H1 (cell line): ENCODE results near the gene PMEPA1. TPM values are rescaled to one million over a fixed set of nuclear protein-coding genes. Genes with fewer than 3 reads are reported as not detected.

Experiments
- CTCF ChIA-PET: fragments of 300-600 bp; sonication (Branson Sonifier 250); formaldehyde crosslinking; loops from one replicate; lab custom pipeline; 2021; ENCODE audit not compliant: partially characterized antibody; lab: Charles Lee
- POLR2A ChIA-PET: fragments of 300-600 bp; sonication (Branson Sonifier 250); formaldehyde crosslinking; loops from one replicate; lab custom pipeline; 2021; ENCODE audit warnings: inconsistent platforms; ENCODE audit not compliant: partially characterized antibody; lab: Charles Lee
- DNase-seq, 2 experiments: peaks; one replicate each; pipeline versions ENCODE4 v3.0.0 to v3.0.0-alpha.2; 2010 to 2022; ENCODE audit warnings: low spot score in 2 of 2, low read depth in 1 of 2, mixed read lengths in 1 of 2
- FAIRE-seq: peaks from 2 replicates; lab custom pipeline; 2011; peaks lifted over from hg19 to GRCh38; lab: Jason Lieb, UNC
- H2AFZ ChIP-seq: 2 replicates; pipeline ENCODE4 v1.8.1; 2012; ENCODE audit warnings: low read length, inconsistent platforms
- H2AK5ac ChIP-seq: 2 replicates; pipeline ENCODE4 v1.6.1; 2013; ENCODE audit warnings: low read depth, low read length
- H2BK120ac ChIP-seq: replicated peaks from 2 replicates; pipeline ENCODE3; 2013; ENCODE audit warnings: low read depth, low read length, inconsistent platforms
- H2BK12ac ChIP-seq: 2 replicates; pipeline ENCODE4 v1.6.1; 2013; ENCODE audit warnings: low read depth, low read length
- H2BK15ac ChIP-seq: 2 replicates; pipeline ENCODE4 v1.6.1; 2013; ENCODE audit warnings: low read length
- H2BK20ac ChIP-seq: 2 replicates; pipeline ENCODE4 v1.6.1; 2013; ENCODE audit warnings: low read length
- H2BK5ac ChIP-seq: 2 replicates; pipeline ENCODE4 v1.6.1; 2013; ENCODE audit warnings: low read depth, low read length
- H3K14ac ChIP-seq: 2 replicates; pipeline ENCODE4 v1.6.1; 2013; ENCODE audit warnings: inconsistent platforms; ENCODE audit not compliant: insufficient read length
- H3K18ac ChIP-seq: 2 replicates; pipeline ENCODE4 v1.6.1; 2013; ENCODE audit warnings: low read length; ENCODE audit errors: extremely low read depth
- H3K23ac ChIP-seq: 2 replicates; pipeline ENCODE4 v1.6.1; 2013; ENCODE audit warnings: inconsistent platforms; ENCODE audit not compliant: insufficient read length
- H3K23me2 ChIP-seq: 2 replicates; pipeline ENCODE4 v1.6.1; 2013; ENCODE audit warnings: low read depth, low read length
- H3K27ac ChIP-seq: 2 replicates; pipeline ENCODE4 v1.6.1; 2011; ENCODE audit warnings: low read depth, low read length, inconsistent platforms
- H3K27me3 ChIP-seq, 4 experiments: replicated peaks in 1 of 4; 1 replicate in 1 of 4; 2 replicates in 3 of 4; pipeline versions ENCODE4 v1.6.1 to v1.8.1; 2011 to 2013; ENCODE audit warnings: low read length in 3 of 4, mild to moderate bottlenecking in 3 of 4, inconsistent platforms in 2 of 4, mixed read lengths in 2 of 4, moderate library complexity in 1 of 4; ENCODE audit not compliant: control insufficient read depth in 3 of 4, insufficient read depth in 3 of 4; ENCODE audit errors: extremely low read depth in 1 of 4
- H3K36me3 ChIP-seq, 4 experiments: 2 replicates each; pipeline versions ENCODE4 v1.6.1 to v1.8.1; 2011 to 2013; ENCODE audit warnings: mild to moderate bottlenecking in 4 of 4, low read length in 3 of 4, moderate library complexity in 2 of 4, control low read depth in 1 of 4, inconsistent platforms in 1 of 4; ENCODE audit not compliant: insufficient read depth in 4 of 4, control insufficient read depth in 2 of 4
- H3K4ac ChIP-seq: replicated peaks from 2 replicates; pipeline ENCODE3; 2013; ENCODE audit warnings: low read length, low read depth, mixed read lengths, inconsistent platforms; ENCODE audit not compliant: insufficient read length
- H3K4me1 ChIP-seq, 4 experiments: replicated peaks in 1 of 4; 1 replicate in 1 of 4; 2 replicates in 3 of 4; pipeline versions ENCODE4 v1.6.1 to v1.8.1; 2011 to 2013; ENCODE audit warnings: low read length in 3 of 4, inconsistent platforms in 2 of 4, mixed read lengths in 1 of 4; ENCODE audit not compliant: insufficient read depth in 4 of 4, control insufficient read depth in 3 of 4
- H3K4me2 ChIP-seq, 2 experiments: 2 replicates each; pipeline versions ENCODE4 v1.6.1 to v1.8.1; 2011 to 2013; ENCODE audit warnings: low read depth in 2 of 2, low read length in 2 of 2, control low read depth in 1 of 2, inconsistent platforms in 1 of 2, mild to moderate bottlenecking in 1 of 2; ENCODE audit not compliant: insufficient read depth in 1 of 2
- H3K4me3 ChIP-seq, 4 experiments: fragments of 200-600, 300-600 bp in 1 of 4; sonication (generic), shearing (Covaris generic), sonication (Bioruptor Twin) in 1 of 4; 2 replicates each; pipeline versions ENCODE4 v1.5.1 to v1.8.1; 2011 to 2016; ENCODE audit warnings: low read length in 4 of 4, low read depth in 3 of 4, control low read depth in 2 of 4, inconsistent platforms in 2 of 4, mild to moderate bottlenecking in 2 of 4, mixed read lengths in 1 of 4, moderate library complexity in 1 of 4; ENCODE audit not compliant: insufficient read depth in 2 of 4; ENCODE audit errors: extremely low read depth in 1 of 4
- H3K56ac ChIP-seq: replicated peaks from 2 replicates; pipeline ENCODE3; 2013; ENCODE audit warnings: low read depth, mild to moderate bottlenecking, mixed read lengths, low read length, inconsistent platforms; ENCODE audit not compliant: insufficient read length
- H3K79me1 ChIP-seq: 2 replicates; pipeline ENCODE4 v1.6.1; 2013; ENCODE audit warnings: low read depth, low read length, control low read depth
- H3K79me2 ChIP-seq, 2 experiments: 2 replicates each; pipeline versions ENCODE4 v1.6.1 to v1.8.1; 2012 to 2013; ENCODE audit warnings: low read length in 2 of 2, mild to moderate bottlenecking in 2 of 2, inconsistent platforms in 1 of 2; ENCODE audit not compliant: insufficient read depth in 2 of 2, control insufficient read depth in 1 of 2
- H3K9ac ChIP-seq, 4 experiments: replicated peaks in 1 of 4; 1 replicate in 1 of 4; 2 replicates in 3 of 4; pipeline versions ENCODE4 v1.6.1 to v1.8.1; 2011 to 2013; ENCODE audit warnings: low read depth in 3 of 4, low read length in 3 of 4, control low read depth in 2 of 4, mild to moderate bottlenecking in 2 of 4, moderate library complexity in 2 of 4, inconsistent platforms in 1 of 4; ENCODE audit errors: extremely low read depth in 1 of 4
- H3K9me3 ChIP-seq, 2 experiments: 2 replicates each; pipeline versions ENCODE4 v1.6.1 to v1.8.1; 2012 to 2013; ENCODE audit warnings: mild to moderate bottlenecking in 2 of 2, moderate library complexity in 2 of 2, control low read depth in 1 of 2, inconsistent platforms in 1 of 2, low read depth in 1 of 2, low read length in 1 of 2, mixed read lengths in 1 of 2; ENCODE audit not compliant: insufficient read depth in 2 of 2
- H4K20me1 ChIP-seq, 2 experiments: replicated peaks in 1 of 2; 2 replicates each; pipeline versions ENCODE3 to v1.8.1; 2011 to 2013; ENCODE audit warnings: inconsistent platforms in 2 of 2, low read length in 2 of 2, mild to moderate bottlenecking in 1 of 2; ENCODE audit not compliant: insufficient read depth in 2 of 2, control insufficient read depth in 1 of 2
- H4K5ac ChIP-seq: 2 replicates; pipeline ENCODE4 v1.6.1; 2013; ENCODE audit warnings: low read length, low read depth, mixed read lengths, inconsistent platforms; ENCODE audit not compliant: insufficient read length
- H4K8ac ChIP-seq: 2 replicates; pipeline ENCODE4 v1.8.0; 2013; ENCODE audit warnings: mild to moderate bottlenecking, moderate library complexity, low read length, inconsistent platforms; ENCODE audit not compliant: insufficient read depth; ENCODE audit errors: extremely low read depth
- H4K91ac ChIP-seq: replicated peaks from 2 replicates; pipeline ENCODE3; 2013; ENCODE audit warnings: low read length, mixed read lengths, inconsistent platforms; ENCODE audit not compliant: insufficient read length
- CREB1 ChIP-seq: IDR thresholded peaks from 2 replicates; pipeline ENCODE4 v1.6.1; 2012; ENCODE audit warnings: inconsistent platforms
- JUN ChIP-seq: IDR thresholded peaks from 2 replicates; pipeline ENCODE4 v1.6.1; 2011; ENCODE audit warnings: low read depth, mild to moderate bottlenecking, improper control_type of control experiment, low read length
- SIRT6 ChIP-seq: IDR thresholded peaks from one replicate; pipeline ENCODE4 v1.7.1; 2012; ENCODE audit warnings: low read length, inconsistent platforms
- YY1 ChIP-seq: IDR thresholded peaks from 2 replicates; pipeline ENCODE4 v1.6.1; 2011; ENCODE audit warnings: low read depth, mild to moderate bottlenecking, low read length
- WGBS, 2 experiments: shearing (Covaris generic) in 1 of 2; methylation state at CpG; one replicate each; pipeline versions ENCODE4 v1.1.6 to v1.1.7; 2013 to 2015; ENCODE audit warnings: low lambda C conversion rate in 2 of 2, mixed read lengths in 2 of 2, inconsistent platforms in 1 of 2, low coverage in 1 of 2, missing lambda C conversion rate in 1 of 2; ENCODE audit not compliant: insufficient replicate concordance in 2 of 2, insufficient coverage in 1 of 2, insufficient read length in 1 of 2; ENCODE audit errors: extremely low coverage in 1 of 2, missing lambda C conversion rate in 1 of 2; 5-methylcytosine and 5-hydroxymethylcytosine counted together
- polyA plus RNA-seq, 7 experiments: library from polyadenylated mRNA; depleted of rRNA in 3 of 7; stranded (reverse) in 5 of 7; unstranded in 2 of 7; fragments of >200 nt in 5 of 7; fragments of 200-250 nt in 2 of 7; gene quantifications; 1 replicate in 5 of 7; 2 replicates in 1 of 7; 4 replicates in 1 of 7; pipeline versions ENCODE4 v1.2.1 to v1.2.3, GENCODE V29; 2011 to 2013; ENCODE audit warnings: missing spikeins in 2 of 7, mixed read lengths in 2 of 7
- total RNA-seq: library from RNA; stranded (reverse); fragmentation: NEBNext Ultra II Directional; extraction: Animal tissue kit (Norgen Biotek cat#: 25700); gene quantifications from 2 replicates; pipeline ENCODE4 v1.2.1, GENCODE V29; 2021

Gene PMEPA1
- total and polyA plus RNA-seq, 2 of the 8 experiments (the other 6 are each of a cell fraction or from before 2014, with no cell fraction given), result 12.7 to 20.5 TPM

- peaks cover 31% of the 10 kb centered on the region for H3K79me1 ChIP-seq
- no peak overlapping the region for H3K14ac ChIP-seq
- H4K8ac ChIP-seq, result no peak overlapping the region
- H2BK20ac ChIP-seq, result no peak overlapping the region
- no peak overlapping the region for H2AFZ ChIP-seq
- peaks cover 13 to 91% of the 10 kb centered on the region in 2 experiments for H3K79me2 ChIP-seq
- no peak overlapping the region for H3K4me3 ChIP-seq
- peaks cover 0 to 20% (median 9%) of the 10 kb centered on the region in 4 experiments; a peak in 5 of 7 replicates for H3K4me1 ChIP-seq
- 93% methylated on average over 4 of the region's 4 CpGs; no CpG with 5 or more reads in 1 of the 2 experiments for WGBS, 2 experiments
- DNase-seq (no peak), FAIRE-seq (no peak)
- H2BK5ac ChIP-seq, result no peak overlapping the region
- H3K23me2 ChIP-seq, result no peaks in the 10 kb centered on the region
- no peaks in the 10 kb centered on the region for H3K9me3 ChIP-seq
- no peak overlapping the region for H4K5ac ChIP-seq
- ChIA-PET POLR2A (interaction anchor here (1.3 to 9.4 kb wide), 2 partner anchors 13 to 15 kb away, joined by 3 to 59 read pairs; partner anchors contain the start of gene PMEPA1), CTCF (interaction anchor here (0.8 to 4.4 kb wide), 8 partner anchors 11 to 393 kb away, joined by 3 to 20 read pairs (median 4); no protein-coding TSS in a partner anchor)
- peaks cover 22 to 45% of the 10 kb centered on the region in 2 experiments for H4K20me1 ChIP-seq
- H2AK5ac ChIP-seq, result no peak overlapping the region; the same call in 1 of the 2 replicates
- H2BK15ac ChIP-seq, result no peak overlapping the region
- H2BK12ac ChIP-seq, result no peak overlapping the region
- H3K23ac ChIP-seq, result no peak overlapping the region
- H3K4me2 ChIP-seq, result no peak overlapping the region
- no peak overlapping the region for H3K18ac ChIP-seq
- H3K36me3 ChIP-seq, result no peaks in the 10 kb centered on the region; a peak in 1 of 8 replicates
- no peaks in the 10 kb centered on the region for H3K27me3 ChIP-seq
- H3K4ac ChIP-seq, result no peak overlapping the region
- no peak overlapping the region for H3K9ac ChIP-seq
- no peak overlapping the region for H4K91ac ChIP-seq
- H2BK120ac ChIP-seq, result no peak overlapping the region
- no peak overlapping the region for H3K27ac ChIP-seq
- no peak overlapping the region for H3K56ac ChIP-seq
- TF ChIP-seq CREB1 (no peak), YY1 (no peak), JUN (no peak), SIRT6 (no peak)
Measured at GRCh38 chr20:57694481-57694880, 15.3 kb downstream of the PMEPA1 start.
